Measurements from ENCODE around the gene LRRC25.

LRRC25 gene

GRCh38 chr19:18435178-18435841, 37.9 kb upstream of the LRRC25 start:
- DNase-seq (ENCODE audit: low read depth): no peak
- H3K4me3 ChIP-seq (ENCODE audit: low read length): no peak overlapping the region
- TF ChIP-seq, protein P1, sequence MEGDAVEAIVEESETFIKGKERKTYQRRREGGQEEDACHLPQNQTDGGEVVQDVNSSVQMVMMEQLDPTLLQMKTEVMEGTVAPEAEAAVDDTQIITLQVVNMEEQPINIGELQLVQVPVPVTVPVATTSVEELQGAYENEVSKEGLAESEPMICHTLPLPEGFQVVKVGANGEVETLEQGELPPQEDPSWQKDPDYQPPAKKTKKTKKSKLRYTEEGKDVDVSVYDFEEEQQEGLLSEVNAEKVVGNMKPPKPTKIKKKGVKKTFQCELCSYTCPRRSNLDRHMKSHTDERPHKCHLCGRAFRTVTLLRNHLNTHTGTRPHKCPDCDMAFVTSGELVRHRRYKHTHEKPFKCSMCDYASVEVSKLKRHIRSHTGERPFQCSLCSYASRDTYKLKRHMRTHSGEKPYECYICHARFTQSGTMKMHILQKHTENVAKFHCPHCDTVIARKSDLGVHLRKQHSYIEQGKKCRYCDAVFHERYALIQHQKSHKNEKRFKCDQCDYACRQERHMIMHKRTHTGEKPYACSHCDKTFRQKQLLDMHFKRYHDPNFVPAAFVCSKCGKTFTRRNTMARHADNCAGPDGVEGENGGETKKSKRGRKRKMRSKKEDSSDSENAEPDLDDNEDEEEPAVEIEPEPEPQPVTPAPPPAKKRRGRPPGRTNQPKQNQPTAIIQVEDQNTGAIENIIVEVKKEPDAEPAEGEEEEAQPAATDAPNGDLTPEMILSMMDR (conservative IDR thresholded peaks at IDR 0.05; ENCODE audit: low read length): no peak

DNA sequence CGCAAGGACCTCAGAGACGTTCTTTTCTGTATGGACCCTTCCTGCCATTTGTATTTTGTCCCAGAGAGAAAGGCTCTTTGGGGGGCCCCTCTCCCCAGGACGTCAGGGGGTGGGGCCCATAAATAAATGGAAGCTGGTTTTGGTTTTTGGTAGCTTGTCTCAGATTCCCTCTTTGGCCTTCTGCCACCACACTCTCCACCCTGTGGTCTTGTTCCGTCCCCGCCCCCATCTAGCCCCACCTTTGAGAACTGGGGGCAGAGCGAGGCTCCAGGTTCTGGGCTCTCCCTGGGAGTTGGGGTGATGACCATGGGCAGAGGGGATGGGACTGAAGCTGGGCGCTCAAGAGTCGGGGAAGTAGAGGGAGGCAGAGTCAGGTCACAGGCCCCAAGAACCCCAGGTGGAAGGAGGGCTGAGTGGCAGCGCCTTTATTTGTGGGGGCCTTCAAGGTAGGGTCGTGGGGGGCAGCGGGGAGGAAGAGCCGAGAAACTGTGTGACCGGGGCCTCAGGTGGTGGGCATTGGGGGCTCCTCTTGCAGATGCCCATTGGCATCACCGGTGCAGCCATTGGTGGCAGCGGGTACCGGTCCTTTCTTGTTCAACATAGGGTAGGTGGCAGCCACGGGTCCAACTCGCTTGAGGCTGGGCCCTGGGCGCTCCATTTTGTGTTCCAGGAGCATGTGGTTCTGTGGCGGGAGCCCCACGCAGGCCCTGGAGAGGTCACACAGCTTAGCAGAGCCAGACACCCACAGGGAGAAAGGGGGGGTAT, 37.2 kb upstream of the LRRC25 start:
- no peak for DNase-seq (ENCODE audit: low read depth)
- TF ChIP-seq, protein P1 (conservative IDR thresholded peaks at IDR 0.05; ENCODE audit: low read length): no peak
- H3K4me3 ChIP-seq (ENCODE audit: low read length): no peak overlapping the region

DNA sequence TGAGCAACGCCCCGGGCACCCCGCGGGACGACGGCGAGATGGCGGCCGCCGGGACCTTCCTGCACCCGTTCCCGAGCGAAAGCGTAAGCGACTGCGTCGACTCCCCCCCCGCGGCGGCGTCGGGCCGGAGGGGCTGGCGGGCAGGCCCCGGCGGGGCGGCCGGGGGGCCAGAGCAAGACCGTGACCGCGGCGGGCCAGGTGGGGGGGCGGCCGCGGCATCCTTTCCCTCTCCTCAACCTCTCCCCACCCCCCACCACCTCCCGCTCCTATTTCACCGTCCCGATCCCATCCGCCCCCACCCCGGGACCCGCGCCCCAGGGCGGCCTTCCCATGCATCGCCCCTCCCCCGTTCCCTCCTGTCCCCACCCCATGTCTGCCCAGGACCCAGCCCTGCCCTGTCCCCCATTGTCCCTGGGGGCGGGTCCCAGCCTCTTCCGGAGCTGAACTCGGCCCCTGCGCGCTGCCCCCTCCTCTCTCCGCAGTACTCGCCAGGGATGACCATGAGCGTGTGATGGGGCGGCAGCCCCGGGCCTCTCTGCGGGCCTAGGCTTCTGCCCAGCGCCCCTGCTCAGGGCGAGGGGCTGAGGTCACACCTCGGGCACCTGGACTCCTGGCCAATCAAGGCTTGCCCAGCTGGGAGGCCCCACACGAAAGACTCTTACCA, 36.4 kb upstream of the LRRC25 start:
- TF ChIP-seq, protein P1 (conservative IDR thresholded peaks at IDR 0.05; ENCODE audit: low read length): no peak
- no peak for DNase-seq (ENCODE audit: low read depth)
- peak overlapping the region; percentile 29 for H3K4me3 ChIP-seq (ENCODE audit: low read length)

- no peak for DNase-seq (ENCODE audit: low read depth)
- peak overlapping the region; percentile 46 for H3K4me3 ChIP-seq (ENCODE audit: low read length)
- TF ChIP-seq, protein P1 (conservative IDR thresholded peaks at IDR 0.05; ENCODE audit: low read length): no peak
Observed at GRCh38 chr19:18433015-18433691, 35.7 kb upstream of the LRRC25 start.

- TF ChIP-seq, protein P1 (conservative IDR thresholded peaks at IDR 0.05; ENCODE audit: low read length): no peak
- peak; percentile 52 for DNase-seq (ENCODE audit: low read depth)
- no peak overlapping the region for H3K4me3 ChIP-seq (ENCODE audit: low read length)
Observed at GRCh38 chr19:18432275-18433014, 35.0 kb upstream of the LRRC25 start.

- no peak for DNase-seq (ENCODE audit: low read depth)
- no peak overlapping the region for H3K4me3 ChIP-seq (ENCODE audit: low read length)
- TF ChIP-seq, protein P1 (conservative IDR thresholded peaks at IDR 0.05; ENCODE audit: low read length): no peak
Observed at GRCh38 chr19:18431351-18432197, 34.2 kb upstream of the LRRC25 start.
